ENCODE results near the gene SRSF4. TPM values are rescaled to one million over a fixed set of nuclear protein-coding genes. Genes with fewer than 3 reads are reported as not detected.
"Not testable (repeated sequence)": the region's sequence is repeated elsewhere in the genome, so short reads cannot be mapped to it uniquely, and the experiment has no call there.

SRSF4 gene
- total and polyA plus RNA-seq, 2 experiments from 2014 or later: 53.2 to 71.4 TPM

- no peaks in the 10 kb centered on the region for H3K9me2 ChIP-seq (replicated peaks; ENCODE audit: insufficient read depth)
- H4K20me1 ChIP-seq (ENCODE audit: insufficient read depth, poor library complexity, severe bottlenecking): no peaks in the 10 kb centered on the region
- H3K4me2 ChIP-seq: no peak overlapping the region
- TF ChIP-seq EZH2phosphoT487 (IDR thresholded peaks at IDR 0.05; ENCODE audit: low read depth, severe bottlenecking, unreplicated experiment) (no peak), EZH2 (IDR thresholded peaks at IDR 0.05; ENCODE audit: borderline replicate concordance) (no peak), CTCF (IDR thresholded peaks at IDR 0.05; ENCODE audit: poor library complexity) (no peak)
- 92% methylated on average over 33 of the region's 55 CpGs for WGBS (ENCODE audit: low lambda C conversion rate, missing lambda C conversion rate)
- peak overlapping the region; percentile 71 for H3K27ac ChIP-seq
- no peak overlapping the region for H2AFZ ChIP-seq
- H3K27me3 ChIP-seq: no peaks in the 10 kb centered on the region
- DNase-seq (ENCODE audit: low spot score): no peak
- no peak overlapping the region for H3K4me3 ChIP-seq
- H3K36me3 ChIP-seq (replicated peaks; ENCODE audit: insufficient read depth, low read depth): no peaks in the 10 kb centered on the region
- no peaks in the 10 kb centered on the region for H3K9me3 ChIP-seq (ENCODE audit: low read depth)
- no peaks in the 10 kb centered on the region for H3K79me2 ChIP-seq
- no peaks in the 10 kb centered on the region for H3K4me1 ChIP-seq (ENCODE audit: insufficient read depth)
Observed at GRCh38 chr1:29133861-29134694, 47.6 kb downstream of the SRSF4 start.

- not testable (repeated sequence) for H3K9me3 ChIP-seq (ENCODE audit: low read depth); H3K9me2 ChIP-seq (replicated peaks; ENCODE audit: insufficient read depth); DNase-seq (ENCODE audit: low spot score); H4K20me1 ChIP-seq (ENCODE audit: insufficient read depth, poor library complexity, severe bottlenecking); H3K4me3 ChIP-seq; H3K27ac ChIP-seq; H3K27me3 ChIP-seq; H3K4me2 ChIP-seq; H3K36me3 ChIP-seq (replicated peaks; ENCODE audit: insufficient read depth, low read depth); H3K4me1 ChIP-seq (ENCODE audit: insufficient read depth); H2AFZ ChIP-seq; H3K79me2 ChIP-seq
- 97% methylated on average over 27 of the region's 29 CpGs for WGBS (ENCODE audit: low lambda C conversion rate, missing lambda C conversion rate)
Observed at GRCh38 chr1:29131056-29131455, 50.6 kb downstream of the SRSF4 start.

GRCh38 chr1:29129916-29130315 lies 51.8 kb downstream of the SRSF4 start:
- TF ChIP-seq EZH2phosphoT487 (IDR thresholded peaks at IDR 0.05; ENCODE audit: low read depth, severe bottlenecking, unreplicated experiment) (no peak), EZH2 (IDR thresholded peaks at IDR 0.05; ENCODE audit: borderline replicate concordance) (no peak), CTCF (IDR thresholded peaks at IDR 0.05; ENCODE audit: poor library complexity) (no peak)
- WGBS (ENCODE audit: low lambda C conversion rate, missing lambda C conversion rate): 88% methylated on average over 5 of the region's 5 CpGs
- no peaks in the 10 kb centered on the region for H3K36me3 ChIP-seq (replicated peaks; ENCODE audit: insufficient read depth, low read depth)

GRCh38 chr1:29128739-29129138 lies 53.0 kb downstream of the SRSF4 start:
- H3K36me3 ChIP-seq (replicated peaks; ENCODE audit: insufficient read depth, low read depth): no peaks in the 10 kb centered on the region
- H3K4me3 ChIP-seq: no peak overlapping the region
- H3K9me3 ChIP-seq (ENCODE audit: low read depth): no peaks in the 10 kb centered on the region
- no peaks in the 10 kb centered on the region for H3K79me2 ChIP-seq
- DNase-seq (ENCODE audit: low spot score): no peak
- no peaks in the 10 kb centered on the region for H3K9me2 ChIP-seq (replicated peaks; ENCODE audit: insufficient read depth)
- no peak overlapping the region for H3K27ac ChIP-seq
- WGBS (ENCODE audit: low lambda C conversion rate, missing lambda C conversion rate): 95% methylated on average over 6 of the region's 6 CpGs
- no peaks in the 10 kb centered on the region for H3K27me3 ChIP-seq
- no peak overlapping the region for H3K4me2 ChIP-seq
- no peaks in the 10 kb centered on the region for H4K20me1 ChIP-seq (ENCODE audit: insufficient read depth, poor library complexity, severe bottlenecking)
- no peaks in the 10 kb centered on the region for H3K4me1 ChIP-seq (ENCODE audit: insufficient read depth)
- TF ChIP-seq CTCF (IDR thresholded peaks at IDR 0.05; ENCODE audit: poor library complexity) (no peak), EZH2 (IDR thresholded peaks at IDR 0.05; ENCODE audit: borderline replicate concordance) (no peak)
- H2AFZ ChIP-seq: no peak overlapping the region

More at GRCh38 chr1:29129916-29130315, 51.8 kb downstream of the SRSF4 start:
- no peak overlapping the region for H3K27ac ChIP-seq
- H3K79me2 ChIP-seq: no peaks in the 10 kb centered on the region
- no peak overlapping the region for H2AFZ ChIP-seq
- no peaks in the 10 kb centered on the region for H3K9me3 ChIP-seq (ENCODE audit: low read depth)
- no peaks in the 10 kb centered on the region for H3K27me3 ChIP-seq
- DNase-seq (ENCODE audit: low spot score): no peak
- no peaks in the 10 kb centered on the region for H3K4me1 ChIP-seq (ENCODE audit: insufficient read depth)
- no peak overlapping the region for H3K4me3 ChIP-seq
- H3K9me2 ChIP-seq (replicated peaks; ENCODE audit: insufficient read depth): no peaks in the 10 kb centered on the region
- H4K20me1 ChIP-seq (ENCODE audit: insufficient read depth, poor library complexity, severe bottlenecking): no peaks in the 10 kb centered on the region
- no peak overlapping the region for H3K4me2 ChIP-seq

All from hepatocyte (in vitro differentiated cells).